ENCODE measurements around the gene PROP1.

Gene PROP1

GRCh38 chr5:177997846-177998245 lies 1.8 kb upstream of the PROP1 start:
- TF ChIP-seq CTCF (conservative IDR thresholded peaks at IDR 0.05; ENCODE audit: low read depth, low read length): no peak
- no peaks in the 10 kb centered on the region for H3K79me2 ChIP-seq (ENCODE audit: insufficient read depth, low read depth)
- H3K36me3 ChIP-seq (ENCODE audit: insufficient read depth): no peaks in the 10 kb centered on the region
- H3K4me2 ChIP-seq: no peak overlapping the region
- H2AFZ ChIP-seq (ENCODE audit: low read depth): no peak overlapping the region
- no peak overlapping the region for H3K4me3 ChIP-seq (IDR thresholded peaks at IDR 0.05; ENCODE audit: insufficient read depth, low read depth, low read length)
- no peaks in the 10 kb centered on the region for H3K4me1 ChIP-seq (ENCODE audit: low read depth, poor library complexity, severe bottlenecking)
- H4K20me1 ChIP-seq (ENCODE audit: insufficient read depth): no peaks in the 10 kb centered on the region
- no peaks in the 10 kb centered on the region for H3K27me3 ChIP-seq (ENCODE audit: insufficient read depth, low read depth)
- H3K9ac ChIP-seq: no peak overlapping the region
- H3K27ac ChIP-seq: no peak overlapping the region

- no peak for TF ChIP-seq CTCF (conservative IDR thresholded peaks at IDR 0.05; ENCODE audit: low read depth, low read length)
- H3K4me2 ChIP-seq: no peak overlapping the region
- no peaks in the 10 kb centered on the region for H3K36me3 ChIP-seq (ENCODE audit: insufficient read depth)
- H3K9ac ChIP-seq: no peak overlapping the region
- no peak overlapping the region for H3K4me3 ChIP-seq (IDR thresholded peaks at IDR 0.05; ENCODE audit: insufficient read depth, low read depth, low read length)
- no peak overlapping the region for H2AFZ ChIP-seq (ENCODE audit: low read depth)
- no peak overlapping the region for H3K27ac ChIP-seq
- H4K20me1 ChIP-seq (ENCODE audit: insufficient read depth): no peaks in the 10 kb centered on the region
- no peaks in the 10 kb centered on the region for H3K4me1 ChIP-seq (ENCODE audit: low read depth, poor library complexity, severe bottlenecking)
- H3K27me3 ChIP-seq (ENCODE audit: insufficient read depth, low read depth): no peaks in the 10 kb centered on the region
- no peaks in the 10 kb centered on the region for H3K79me2 ChIP-seq (ENCODE audit: insufficient read depth, low read depth)
These were observed 1.3 kb upstream of the PROP1 start for GRCh38 chr5:177997319-177997670.

GRCh38 chr5:177996660-177997318 lies 747 bp upstream of the PROP1 start:
- Histone ChIP-seq H3K27me3 (ENCODE audit: insufficient read depth, low read depth) (no peaks in the 10 kb centered on the region), H3K36me3 (ENCODE audit: insufficient read depth) (no peaks in the 10 kb centered on the region), H2AFZ (ENCODE audit: low read depth) (no peak overlapping the region), H3K4me2 (no peak overlapping the region), H3K79me2 (ENCODE audit: insufficient read depth, low read depth) (no peaks in the 10 kb centered on the region), H3K27ac (no peak overlapping the region), H3K9ac (no peak overlapping the region), H3K4me3 (IDR thresholded peaks at IDR 0.05; ENCODE audit: insufficient read depth, low read depth, low read length) (no peak overlapping the region), H3K4me1 (ENCODE audit: low read depth, poor library complexity, severe bottlenecking) (no peaks in the 10 kb centered on the region), H4K20me1 (ENCODE audit: insufficient read depth) (no peaks in the 10 kb centered on the region)
- TF ChIP-seq CTCF (conservative IDR thresholded peaks at IDR 0.05; ENCODE audit: low read depth, low read length): no peak

GRCh38 chr5:177994561-177995190 lies 1.4 kb downstream of the PROP1 start:
- no peak overlapping the region for H3K4me2 ChIP-seq
- no peaks in the 10 kb centered on the region for H3K36me3 ChIP-seq (ENCODE audit: insufficient read depth)
- no peaks in the 10 kb centered on the region for H3K79me2 ChIP-seq (ENCODE audit: insufficient read depth, low read depth)
- no peak overlapping the region for H2AFZ ChIP-seq (ENCODE audit: low read depth)
- H3K4me3 ChIP-seq (IDR thresholded peaks at IDR 0.05; ENCODE audit: insufficient read depth, low read depth, low read length): no peak overlapping the region
- H3K4me1 ChIP-seq (ENCODE audit: low read depth, poor library complexity, severe bottlenecking): no peaks in the 10 kb centered on the region
- H3K27me3 ChIP-seq (ENCODE audit: insufficient read depth, low read depth): no peaks in the 10 kb centered on the region
- TF ChIP-seq CTCF (conservative IDR thresholded peaks at IDR 0.05; ENCODE audit: low read depth, low read length): no peak
- H4K20me1 ChIP-seq (ENCODE audit: insufficient read depth): no peaks in the 10 kb centered on the region
- H3K27ac ChIP-seq: no peak overlapping the region
- no peak overlapping the region for H3K9ac ChIP-seq
